Stimulated activated CD4-positive, alpha-beta T cell treated with anti-CD3 and anti-CD28 coated beads, Interleukin-2, amount 100 ng/mL, for 4 hours (primary cell): Measurements from ENCODE around the gene YARS1.

Source experiments
- DNase-seq: peaks from one replicate; pipeline ENCODE4 v3.0.0-alpha.2; 2020; ENCODE audit warnings: low read depth

Gene YARS1

GRCh38 chr1:32779242-32779641 lies 37.9 kb downstream of the YARS1 start:
- DNase-seq = no peak

- DNase-seq = no peak
These were observed 41.4 kb downstream of the YARS1 start for GRCh38 chr1:32775640-32776337.

- no peak for DNase-seq
These were observed 42.1 kb downstream of the YARS1 start for GRCh38 chr1:32774950-32775634.

- no peak for DNase-seq
These were observed 42.7 kb downstream of the YARS1 start for GRCh38 chr1:32774464-32774808.

DNA sequence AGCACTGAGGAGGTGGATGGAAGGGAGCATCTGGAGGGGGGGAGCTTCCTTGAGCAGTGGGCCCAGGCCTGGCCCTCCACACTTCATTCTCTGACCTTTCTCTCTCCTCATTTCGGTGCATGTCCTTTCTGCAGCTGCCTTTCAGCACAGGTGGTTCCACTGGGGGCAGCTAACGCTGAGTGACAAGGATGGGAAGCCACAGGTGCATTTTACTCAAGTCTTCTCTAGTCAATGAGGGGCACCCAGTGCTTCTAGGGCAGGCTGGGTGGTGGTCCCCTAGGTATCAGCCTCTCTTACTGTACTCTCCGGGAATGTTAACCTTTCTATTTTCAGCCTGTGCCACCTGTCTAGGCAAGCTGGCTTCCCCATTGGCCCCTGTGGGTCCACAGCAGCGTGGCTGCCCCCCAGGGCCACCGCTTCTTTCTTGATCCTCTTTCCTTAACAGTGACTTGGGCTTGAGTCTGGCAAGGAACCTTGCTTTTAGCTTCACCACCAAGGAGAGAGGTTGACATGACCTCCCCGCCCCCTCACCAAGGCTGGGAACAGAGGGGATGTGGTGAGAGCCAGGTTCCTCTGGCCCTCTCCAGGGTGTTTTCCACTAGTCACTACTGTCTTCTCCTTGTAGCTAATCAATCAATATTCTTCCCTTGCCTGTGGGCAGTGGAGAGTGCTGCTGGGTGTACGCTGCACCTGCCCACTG lies 43.2 kb downstream of the YARS1 start:
- no peak for DNase-seq

DNA sequence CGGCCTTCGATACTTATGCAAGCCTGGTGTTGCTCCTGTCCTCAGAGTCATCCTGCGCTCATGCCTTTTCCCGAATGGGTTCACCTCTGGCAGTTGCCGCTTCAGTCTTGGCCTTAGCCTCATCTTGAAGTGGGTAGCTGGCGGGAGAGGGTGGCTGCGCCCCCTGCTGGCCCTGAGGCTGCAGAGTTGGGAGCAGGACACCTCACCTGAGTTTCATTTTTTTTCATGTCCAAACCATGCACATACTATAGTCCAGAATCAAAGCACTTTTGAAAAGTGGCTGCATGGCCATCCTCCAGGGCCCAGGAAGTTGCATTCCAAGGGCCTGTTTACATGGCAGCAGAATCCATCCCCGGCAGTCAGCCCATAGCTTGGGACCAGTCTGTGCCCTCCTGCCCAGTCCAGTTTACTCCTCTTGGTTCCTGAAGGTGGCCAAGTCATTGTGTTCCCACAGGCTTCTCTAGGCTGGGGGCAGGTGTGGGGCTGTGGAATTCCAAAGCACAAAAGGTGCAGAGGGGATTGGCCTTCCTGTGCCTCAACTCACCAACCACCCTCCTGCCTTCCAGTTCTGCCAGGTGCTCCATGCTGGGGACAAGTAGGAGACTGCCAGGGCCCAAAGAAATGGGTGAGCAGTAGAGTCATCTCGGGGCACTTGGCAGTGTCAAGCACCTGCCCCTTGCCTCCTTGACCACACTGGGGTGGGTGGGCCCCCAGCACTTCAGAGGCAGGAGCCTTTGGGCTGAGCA lies 44.0 kb downstream of the YARS1 start:
- DNase-seq = peak; percentile 45

GRCh38 chr1:32772281-32773017 lies 44.7 kb downstream of the YARS1 start:
- DNase-seq = no peak

DNA sequence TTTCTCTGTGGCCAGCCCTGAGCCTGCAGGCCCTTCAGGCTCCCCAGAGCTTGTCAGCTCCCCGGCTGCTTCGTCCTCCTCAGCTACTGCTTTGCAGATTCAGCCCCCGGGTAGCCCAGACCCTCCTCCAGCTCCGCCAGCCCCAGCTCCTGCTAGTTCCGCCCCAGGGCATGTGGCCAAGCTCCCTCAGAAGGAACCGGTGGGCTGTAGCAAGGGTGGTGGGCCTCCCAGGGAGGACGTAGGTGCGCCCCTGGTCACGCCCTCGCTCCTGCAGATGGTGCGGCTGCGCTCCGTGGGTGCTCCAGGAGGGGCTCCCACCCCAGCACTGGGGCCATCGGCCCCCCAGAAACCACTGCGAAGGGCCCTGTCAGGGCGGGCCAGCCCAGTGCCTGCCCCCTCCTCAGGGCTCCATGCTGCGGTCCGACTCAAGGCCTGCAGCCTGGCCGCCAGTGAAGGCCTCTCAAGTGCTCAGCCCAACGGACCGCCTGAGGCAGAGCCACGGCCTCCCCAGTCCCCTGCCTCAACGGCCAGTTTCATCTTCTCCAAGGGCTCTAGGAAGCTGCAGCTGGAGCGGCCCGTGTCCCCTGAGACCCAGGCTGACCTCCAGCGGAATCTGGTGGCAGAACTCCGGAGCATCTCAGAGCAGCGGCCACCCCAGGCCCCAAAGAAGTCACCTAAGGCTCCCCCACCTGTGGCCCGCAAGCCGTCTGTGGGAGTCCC lies 45.4 kb downstream of the YARS1 start:
- DNase-seq = no peak

DNA sequence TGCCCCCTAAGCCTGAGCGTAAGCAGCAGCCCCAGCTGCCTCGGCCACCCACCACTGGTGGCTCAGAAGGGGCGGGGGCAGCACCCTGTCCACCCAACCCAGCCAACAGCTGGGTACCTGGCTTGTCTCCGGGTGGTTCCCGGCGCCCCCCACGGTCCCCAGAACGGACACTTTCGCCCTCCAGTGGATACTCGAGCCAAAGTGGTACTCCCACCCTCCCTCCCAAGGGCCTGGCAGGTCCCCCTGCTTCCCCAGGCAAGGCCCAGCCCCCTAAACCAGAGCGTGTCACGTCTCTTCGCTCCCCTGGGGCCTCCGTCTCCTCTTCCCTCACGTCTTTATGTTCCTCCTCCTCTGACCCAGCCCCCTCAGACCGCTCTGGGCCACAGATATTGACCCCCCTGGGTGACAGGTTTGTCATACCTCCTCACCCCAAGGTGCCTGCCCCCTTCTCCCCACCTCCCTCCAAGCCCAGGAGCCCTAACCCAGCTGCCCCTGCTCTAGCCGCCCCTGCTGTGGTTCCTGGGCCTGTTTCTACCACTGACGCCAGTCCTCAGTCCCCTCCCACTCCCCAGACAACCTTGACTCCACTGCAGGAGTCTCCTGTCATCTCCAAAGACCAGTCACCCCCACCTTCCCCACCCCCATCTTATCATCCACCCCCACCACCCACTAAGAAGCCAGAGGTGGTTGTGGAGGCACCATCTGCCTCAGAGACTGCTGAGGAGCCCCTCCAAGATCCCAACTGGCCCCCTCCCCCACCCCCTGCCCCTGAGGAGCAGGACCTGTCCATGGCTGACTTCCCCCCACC lies 46.2 kb downstream of the YARS1 start:
- no peak for DNase-seq

DNA sequence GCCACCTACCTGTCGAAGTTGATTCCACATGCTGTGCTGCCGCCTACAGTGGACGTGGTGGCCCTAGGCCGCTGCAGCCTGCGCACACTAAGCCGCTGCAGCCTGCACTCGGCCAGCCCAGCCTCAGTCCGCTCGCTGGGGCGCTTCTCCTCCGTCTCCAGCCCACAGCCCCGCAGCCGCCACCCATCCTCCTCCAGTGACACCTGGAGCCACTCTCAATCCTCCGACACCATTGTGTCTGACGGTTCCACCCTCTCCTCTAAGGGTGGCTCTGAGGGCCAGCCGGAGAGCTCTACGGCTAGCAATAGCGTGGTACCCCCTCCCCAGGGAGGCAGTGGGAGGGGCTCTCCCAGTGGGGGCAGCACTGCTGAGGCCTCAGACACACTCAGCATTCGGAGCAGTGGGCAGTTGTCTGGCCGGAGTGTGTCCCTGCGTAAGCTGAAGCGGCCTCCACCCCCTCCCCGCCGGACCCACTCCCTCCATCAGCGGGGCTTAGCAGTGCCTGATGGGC lies 46.9 kb downstream of the YARS1 start:
- DNase-seq = no peak

DNA sequence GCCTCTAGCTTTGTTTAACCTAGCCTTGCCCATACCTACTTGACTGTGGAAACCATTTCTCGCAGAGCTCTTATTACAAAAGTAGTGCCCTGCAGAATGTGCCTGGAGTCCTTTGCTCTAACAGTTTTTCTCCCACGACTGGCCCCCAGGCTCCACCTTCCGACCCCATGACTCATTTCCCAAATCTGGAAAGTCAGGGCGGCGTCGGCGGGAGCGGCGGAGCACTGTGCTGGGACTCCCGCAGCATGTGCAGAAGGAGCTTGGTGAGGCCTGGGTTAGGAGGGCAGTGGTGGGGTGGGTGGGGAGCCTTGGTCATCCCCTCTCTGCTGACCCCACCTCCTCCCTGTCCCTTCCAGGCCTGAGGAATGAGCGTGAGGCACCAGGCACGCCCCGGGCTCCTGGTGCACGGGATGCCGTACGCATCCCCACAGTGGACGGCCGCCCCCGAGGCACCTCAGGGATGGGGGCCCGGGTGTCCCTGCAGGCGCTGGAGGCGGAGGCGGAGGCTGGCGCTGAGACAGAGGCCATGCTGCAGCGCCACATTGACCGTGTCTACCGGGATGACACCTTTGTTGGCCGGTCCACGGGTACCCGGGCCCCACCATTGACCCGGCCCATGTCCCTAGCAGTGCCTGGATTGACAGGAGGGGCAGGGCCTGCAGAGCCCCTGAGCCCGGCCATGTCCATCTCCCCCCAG lies 47.5 kb downstream of the YARS1 start:
- DNase-seq = no peak

DNA sequence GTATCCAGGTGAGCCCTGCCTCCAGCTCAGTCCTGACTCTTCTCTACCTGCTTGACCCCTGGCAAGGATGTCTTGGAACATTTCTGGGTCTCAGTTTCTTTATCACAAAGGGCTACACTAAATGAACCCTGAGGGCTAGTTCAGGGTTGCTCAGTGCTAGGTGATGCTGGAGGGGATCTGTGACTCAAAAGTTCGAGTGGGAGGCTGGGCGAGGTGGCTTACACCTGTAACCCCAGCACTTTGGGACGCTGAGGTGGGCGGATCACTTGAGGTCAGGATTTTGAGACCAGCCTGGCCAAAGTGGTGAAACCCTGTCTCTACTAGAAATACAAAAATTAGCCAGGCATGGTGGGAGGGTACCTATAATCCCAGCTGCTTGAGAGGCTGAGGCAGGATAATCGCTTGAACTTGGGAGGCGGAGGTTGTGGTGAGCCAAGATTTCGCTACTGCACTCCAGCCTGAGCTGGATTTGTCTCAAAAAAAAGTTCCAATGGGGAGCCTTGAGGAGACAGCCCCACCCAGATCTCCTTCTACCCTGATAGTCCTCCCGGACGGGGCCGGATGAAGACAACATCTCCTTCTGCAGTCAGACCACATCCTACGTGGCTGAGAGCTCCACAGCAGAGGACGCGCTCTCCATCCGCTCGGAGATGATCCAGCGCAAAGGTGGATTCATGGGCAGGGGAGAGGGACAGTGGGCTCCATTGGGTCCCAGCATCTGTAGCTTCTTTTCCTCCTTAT lies 48.9 kb downstream of the YARS1 start:
- DNase-seq = no peak

DNA sequence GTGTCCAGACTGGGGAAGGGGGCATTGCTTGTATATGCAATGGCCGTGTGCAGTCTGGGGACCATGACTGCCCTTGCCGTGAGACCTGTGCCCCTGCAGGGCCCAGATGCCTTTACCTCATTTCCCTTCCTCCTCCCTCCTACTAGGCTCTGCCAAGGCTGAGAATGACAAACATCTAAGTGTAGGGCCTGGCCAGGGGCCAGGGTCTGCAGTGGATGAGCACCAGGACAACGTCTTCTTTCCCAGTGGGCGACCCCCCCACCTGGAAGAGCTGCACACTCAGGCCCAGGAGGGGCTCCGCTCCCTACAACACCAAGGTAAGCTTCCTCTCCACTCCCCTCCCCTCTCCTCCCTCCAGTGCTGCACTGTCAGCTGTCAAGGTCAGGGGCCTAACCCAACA lies 49.5 kb downstream of the YARS1 start:
- no peak for DNase-seq

GRCh38 chr1:32767156-32767555 lies 50.0 kb downstream of the YARS1 start:
- DNase-seq = no peak

DNA sequence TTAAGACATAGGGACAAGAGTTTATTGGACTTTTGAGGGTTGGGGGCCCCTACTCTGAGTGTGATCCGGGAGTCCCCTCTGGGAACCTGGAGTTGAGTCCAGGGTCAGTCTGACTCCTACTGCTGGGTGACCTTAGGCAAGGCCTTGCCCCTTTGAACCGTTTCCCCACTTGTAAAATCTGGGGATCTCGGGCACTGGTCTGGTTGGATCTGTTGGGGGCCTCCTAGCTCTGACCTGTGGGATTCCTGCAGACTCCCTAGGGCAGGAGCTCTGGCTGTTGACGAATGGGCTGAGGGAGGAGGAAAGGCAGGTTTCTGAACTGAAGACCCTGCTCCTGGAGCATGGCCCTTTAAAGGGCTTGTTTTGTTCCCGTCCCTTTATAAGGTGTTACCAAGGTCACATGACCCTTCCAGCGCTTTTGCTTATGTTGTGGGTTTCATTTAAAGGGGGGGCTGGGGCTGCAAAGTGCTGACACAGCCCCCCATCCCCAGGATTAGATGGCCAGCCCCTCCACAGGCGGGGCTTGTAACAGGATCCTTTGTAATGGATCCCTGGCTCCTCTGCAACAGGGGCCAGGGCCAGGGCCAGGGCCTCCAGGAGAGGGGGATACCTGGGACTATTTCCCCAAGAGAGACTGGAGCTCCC lies 50.7 kb downstream of the YARS1 start:
- no peak for DNase-seq

DNA sequence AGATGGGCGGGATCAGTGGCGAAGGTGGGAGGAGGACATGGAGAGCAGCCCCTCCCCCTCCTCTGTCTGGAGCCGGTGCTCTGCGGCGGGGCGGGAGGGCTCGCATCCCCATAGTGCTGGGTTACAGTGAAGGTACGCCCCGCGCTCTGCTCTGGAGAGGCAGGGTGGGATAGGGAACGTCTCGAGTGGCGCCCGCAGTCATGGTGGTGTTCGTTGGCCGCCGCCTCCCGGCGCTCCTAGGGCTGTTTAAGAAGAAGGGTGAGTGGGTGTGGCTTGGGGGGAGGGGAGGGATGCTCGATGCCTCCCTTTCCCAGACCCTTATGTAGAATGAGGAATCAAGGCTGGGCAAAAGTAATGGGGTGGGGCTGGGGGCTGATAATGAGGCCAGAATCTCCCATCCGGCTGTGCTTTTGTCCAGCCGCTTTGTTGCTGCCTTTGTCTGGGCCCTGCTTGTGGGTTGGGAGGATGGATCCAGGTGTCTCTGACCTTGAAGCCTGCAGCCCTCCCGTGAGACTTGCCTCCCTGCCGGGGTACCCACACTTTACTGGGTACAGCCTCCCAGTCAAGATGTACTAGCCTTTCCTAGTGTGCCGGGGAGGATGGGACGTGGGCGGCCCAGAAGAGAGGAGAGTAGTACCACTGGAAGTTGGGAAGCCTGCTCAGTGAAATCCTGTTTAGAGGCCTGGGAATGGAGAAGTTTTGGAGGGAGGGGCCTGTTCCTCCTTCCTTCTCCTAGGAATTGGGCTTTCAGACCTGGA lies 51.4 kb downstream of the YARS1 start:
- no peak for DNase-seq

DNA sequence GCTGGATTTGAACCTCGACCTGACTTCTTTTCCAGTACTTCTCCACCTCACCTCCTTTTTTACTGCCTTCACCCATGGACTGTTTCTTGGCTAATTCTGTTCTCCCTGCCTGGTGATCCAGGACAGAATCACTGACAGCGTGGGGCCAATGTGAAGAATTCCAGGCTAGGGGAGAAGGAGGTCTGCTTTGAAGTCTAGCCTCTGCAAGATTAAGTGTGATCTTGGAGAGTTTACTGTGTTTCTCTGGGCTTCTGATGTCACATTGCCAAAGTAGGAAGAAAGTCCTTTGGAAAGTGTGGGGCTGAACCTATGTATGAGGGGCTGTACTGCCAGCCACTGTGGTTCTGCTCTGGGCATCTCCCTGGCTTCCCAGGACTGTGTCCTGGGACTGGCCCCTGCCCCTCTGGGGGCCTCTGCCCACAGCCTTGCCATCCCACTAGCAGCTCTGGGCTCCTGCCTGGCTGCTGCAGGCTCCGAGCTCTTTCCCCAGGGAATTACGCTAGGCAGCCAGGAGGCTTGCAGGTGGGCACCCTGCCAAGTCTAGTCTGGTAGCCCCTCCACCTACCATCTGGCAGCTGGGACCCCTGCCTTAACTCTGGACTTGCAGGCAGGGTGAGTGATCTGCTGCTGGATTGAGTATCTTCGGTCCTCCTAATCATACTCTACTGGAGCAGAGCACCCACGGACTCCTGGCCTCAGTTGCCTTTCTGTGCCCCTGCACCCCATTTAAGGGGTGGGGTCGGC lies 52.2 kb downstream of the YARS1 start:
- DNase-seq = no peak
